DND-41 (cell line): ENCODE results near the gene JAZF1.

Experiments used
- EZH2 ChIP-seq: IDR thresholded peaks from 3 replicates; pipeline ENCODE4 v1.6.1; 2012; ENCODE audit warnings: borderline replicate concordance, low read depth, mild to moderate bottlenecking, moderate library complexity, low read length, inconsistent platforms; ENCODE audit not compliant: severe bottlenecking
- TF ChIP-seq, protein P1 (sequence below): IDR thresholded peaks from 2 replicates; pipeline ENCODE4 v1.5.1; 2012; ENCODE audit warnings: borderline replicate concordance, low read length, moderate library complexity, mild to moderate bottlenecking; ENCODE audit not compliant: poor library complexity, severe bottlenecking; ENCODE audit errors: extremely low read depth

DNA sequence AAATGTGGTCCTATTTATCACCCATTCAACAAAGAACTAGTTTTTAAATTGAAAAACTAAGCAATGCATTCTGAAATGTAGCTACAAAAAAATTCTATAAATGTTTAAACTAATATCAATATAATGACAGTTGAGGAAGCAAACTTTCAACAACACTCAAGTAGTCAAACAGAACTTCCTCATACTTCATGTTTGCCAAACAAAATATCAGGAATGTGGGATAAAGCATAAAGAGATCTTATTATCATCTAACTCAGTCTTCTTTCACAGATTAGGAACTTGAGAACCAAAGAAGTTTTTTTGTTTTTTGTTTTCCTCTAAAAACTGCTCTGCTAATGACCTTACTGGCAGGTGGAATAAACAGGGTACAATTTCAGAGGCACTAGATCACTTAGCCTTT lies 116.2 kb downstream of the JAZF1 start:
- TF ChIP-seq, protein P1, sequence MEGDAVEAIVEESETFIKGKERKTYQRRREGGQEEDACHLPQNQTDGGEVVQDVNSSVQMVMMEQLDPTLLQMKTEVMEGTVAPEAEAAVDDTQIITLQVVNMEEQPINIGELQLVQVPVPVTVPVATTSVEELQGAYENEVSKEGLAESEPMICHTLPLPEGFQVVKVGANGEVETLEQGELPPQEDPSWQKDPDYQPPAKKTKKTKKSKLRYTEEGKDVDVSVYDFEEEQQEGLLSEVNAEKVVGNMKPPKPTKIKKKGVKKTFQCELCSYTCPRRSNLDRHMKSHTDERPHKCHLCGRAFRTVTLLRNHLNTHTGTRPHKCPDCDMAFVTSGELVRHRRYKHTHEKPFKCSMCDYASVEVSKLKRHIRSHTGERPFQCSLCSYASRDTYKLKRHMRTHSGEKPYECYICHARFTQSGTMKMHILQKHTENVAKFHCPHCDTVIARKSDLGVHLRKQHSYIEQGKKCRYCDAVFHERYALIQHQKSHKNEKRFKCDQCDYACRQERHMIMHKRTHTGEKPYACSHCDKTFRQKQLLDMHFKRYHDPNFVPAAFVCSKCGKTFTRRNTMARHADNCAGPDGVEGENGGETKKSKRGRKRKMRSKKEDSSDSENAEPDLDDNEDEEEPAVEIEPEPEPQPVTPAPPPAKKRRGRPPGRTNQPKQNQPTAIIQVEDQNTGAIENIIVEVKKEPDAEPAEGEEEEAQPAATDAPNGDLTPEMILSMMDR, result no peak
- no peak for TF ChIP-seq EZH2
